ENCODE measurements around the gene CARMIL1. TPM values are rescaled to one million over a fixed set of nuclear protein-coding genes. Genes with fewer than 3 reads are reported as not detected.

Gene CARMIL1
- total RNA-seq, 2 donors from 2014 or later, result 28.7 to 31.6 TPM

DNA sequence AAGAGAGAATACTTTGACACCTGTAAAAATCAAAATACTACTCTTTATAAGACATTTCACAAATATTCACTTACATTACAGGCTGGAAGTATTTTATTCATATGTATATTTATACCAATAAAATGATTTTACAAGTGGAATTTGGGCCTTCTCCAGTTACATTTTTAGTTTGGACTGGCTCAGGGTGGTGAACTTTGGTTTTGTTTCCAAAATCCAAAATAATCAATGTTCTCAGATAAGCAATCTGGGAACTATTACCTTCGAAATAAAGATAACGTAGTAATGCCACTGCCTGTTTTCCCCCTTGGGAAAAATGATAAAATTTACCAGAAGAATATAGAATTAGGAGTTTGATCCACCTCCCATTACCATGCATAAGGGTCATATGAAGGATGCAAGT lies 341.2 kb downstream of the CARMIL1 start:
- Histone ChIP-seq H3K4me1 (ENCODE audit: control insufficient read depth, insufficient read depth, low read length) (no peaks in the 10 kb centered on the region), H3K4me3 (ENCODE audit: low read length) (no peak overlapping the region), H3K27me3 (ENCODE audit: control insufficient read depth, insufficient read depth, low read length, poor library complexity, severe bottlenecking) (no peaks in the 10 kb centered on the region), H3K27ac (ENCODE audit: low read depth, low read length) (no peak overlapping the region), H3K36me3 (ENCODE audit: control insufficient read depth, insufficient read depth, low read length) (peaks cover 6% of the 10 kb centered on the region), H3K9me3 (ENCODE audit: control insufficient read depth, low read length) (no peaks in the 10 kb centered on the region), H3K9ac (ENCODE audit: extremely low read depth, low read length, poor library complexity, severe bottlenecking) (no peak overlapping the region)
- peaks cover 16% of the 10 kb centered on the region for H3K4me1 Mint-ChIP-seq
- TF ChIP-seq, protein P1, sequence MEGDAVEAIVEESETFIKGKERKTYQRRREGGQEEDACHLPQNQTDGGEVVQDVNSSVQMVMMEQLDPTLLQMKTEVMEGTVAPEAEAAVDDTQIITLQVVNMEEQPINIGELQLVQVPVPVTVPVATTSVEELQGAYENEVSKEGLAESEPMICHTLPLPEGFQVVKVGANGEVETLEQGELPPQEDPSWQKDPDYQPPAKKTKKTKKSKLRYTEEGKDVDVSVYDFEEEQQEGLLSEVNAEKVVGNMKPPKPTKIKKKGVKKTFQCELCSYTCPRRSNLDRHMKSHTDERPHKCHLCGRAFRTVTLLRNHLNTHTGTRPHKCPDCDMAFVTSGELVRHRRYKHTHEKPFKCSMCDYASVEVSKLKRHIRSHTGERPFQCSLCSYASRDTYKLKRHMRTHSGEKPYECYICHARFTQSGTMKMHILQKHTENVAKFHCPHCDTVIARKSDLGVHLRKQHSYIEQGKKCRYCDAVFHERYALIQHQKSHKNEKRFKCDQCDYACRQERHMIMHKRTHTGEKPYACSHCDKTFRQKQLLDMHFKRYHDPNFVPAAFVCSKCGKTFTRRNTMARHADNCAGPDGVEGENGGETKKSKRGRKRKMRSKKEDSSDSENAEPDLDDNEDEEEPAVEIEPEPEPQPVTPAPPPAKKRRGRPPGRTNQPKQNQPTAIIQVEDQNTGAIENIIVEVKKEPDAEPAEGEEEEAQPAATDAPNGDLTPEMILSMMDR (conservative IDR thresholded peaks at IDR 0.05), result no peak
- H3K27me3 Mint-ChIP-seq (ENCODE audit: insufficient read depth), result peaks cover 2% of the 10 kb centered on the region
- WGBS, 2 experiments (ENCODE audit: insufficient coverage in 1 of 2, insufficient read length in 1 of 2), result 96% methylated on average over 2 of the region's 2 CpGs; no CpG with 5 or more reads in 1 of the 2 experiments
- no peak overlapping the region for H3K27ac Mint-ChIP-seq
- DNase-seq, result no peak
- no peak overlapping the region for H3K4me3 Mint-ChIP-seq
- no peaks in the 10 kb centered on the region for H3K9me3 Mint-ChIP-seq
- H3K36me3 Mint-ChIP-seq (ENCODE audit: low read depth), result peaks cover 6% of the 10 kb centered on the region

DNA sequence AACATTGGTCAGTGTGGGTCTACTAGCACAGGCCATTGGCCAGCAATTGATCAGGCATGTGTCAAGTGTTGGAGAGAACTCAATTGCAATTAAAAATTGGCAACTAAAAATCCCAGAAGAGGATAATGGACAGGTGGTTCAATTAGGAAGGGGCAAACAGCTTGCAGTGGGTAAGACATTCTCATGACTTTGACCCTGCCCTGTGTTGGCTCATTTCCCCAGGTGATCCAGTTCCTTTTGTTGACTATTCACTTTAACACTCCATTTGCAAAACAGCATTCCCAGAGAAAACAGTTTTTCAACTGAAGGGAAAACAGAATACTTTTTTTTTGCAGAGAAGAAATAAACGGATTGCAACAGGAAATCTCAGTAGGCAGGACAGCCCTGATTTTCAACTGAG lies 343.9 kb downstream of the CARMIL1 start:
- H3K4me3 ChIP-seq (ENCODE audit: low read length), result no peak overlapping the region
- Mint-ChIP-seq H3K4me3 (no peak overlapping the region), H3K36me3 (ENCODE audit: low read depth) (peaks cover 6% of the 10 kb centered on the region), H3K27me3 (ENCODE audit: insufficient read depth) (peaks cover 2% of the 10 kb centered on the region), H3K9me3 (no peaks in the 10 kb centered on the region), H3K4me1 (peaks cover 24% of the 10 kb centered on the region), H3K27ac (no peak overlapping the region)
- H3K4me1 ChIP-seq (ENCODE audit: control insufficient read depth, insufficient read depth, low read length), result no peaks in the 10 kb centered on the region
- 87 to 89% methylated on average over 1 of the region's 1 CpG for WGBS, 2 experiments (ENCODE audit: insufficient coverage in 1 of 2, insufficient read length in 1 of 2)
- no peaks in the 10 kb centered on the region for H3K9me3 ChIP-seq (ENCODE audit: control insufficient read depth, low read length)
- no peak overlapping the region for H3K27ac ChIP-seq (ENCODE audit: low read depth, low read length)
- H3K36me3 ChIP-seq (ENCODE audit: control insufficient read depth, insufficient read depth, low read length), result peaks cover 6% of the 10 kb centered on the region
- no peak overlapping the region for H3K9ac ChIP-seq (ENCODE audit: extremely low read depth, low read length, poor library complexity, severe bottlenecking)
- no peaks in the 10 kb centered on the region for H3K27me3 ChIP-seq (ENCODE audit: control insufficient read depth, insufficient read depth, low read length, poor library complexity, severe bottlenecking)
- DNase-seq, result no peak
- TF ChIP-seq, protein P1 (conservative IDR thresholded peaks at IDR 0.05), result no peak

DNA sequence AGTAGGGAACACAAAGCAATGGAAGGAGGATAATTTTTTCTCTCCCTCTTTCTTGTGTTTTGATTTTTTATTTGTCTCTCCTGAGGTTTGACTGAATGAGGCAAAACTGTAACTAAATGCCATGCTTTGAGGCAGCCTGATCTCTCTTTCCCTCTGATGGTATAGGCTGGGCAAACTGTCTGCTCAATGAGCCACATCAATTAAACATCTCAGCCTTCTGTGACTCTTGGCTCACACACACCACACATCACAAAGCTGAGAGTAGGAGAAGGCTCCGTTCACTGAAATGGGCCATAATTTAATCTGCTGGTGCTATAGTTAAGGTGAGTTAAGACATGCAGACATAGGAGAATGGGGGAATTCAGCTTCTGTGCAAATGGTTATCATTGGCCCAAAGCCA lies 344.7 kb downstream of the CARMIL1 start:
- Mint-ChIP-seq H3K27me3 (ENCODE audit: insufficient read depth) (peaks cover 2% of the 10 kb centered on the region), H3K4me3 (no peak overlapping the region), H3K27ac (no peak overlapping the region), H3K36me3 (ENCODE audit: low read depth) (peaks cover 6% of the 10 kb centered on the region), H3K4me1 (peaks cover 29% of the 10 kb centered on the region), H3K9me3 (no peaks in the 10 kb centered on the region)
- WGBS, 2 experiments (ENCODE audit: insufficient coverage in 1 of 2, insufficient read length in 1 of 2), result 78% methylated on average over 1 of the region's 1 CpG; no CpG with 5 or more reads in 1 of the 2 experiments
- Histone ChIP-seq H3K9ac (ENCODE audit: extremely low read depth, low read length, poor library complexity, severe bottlenecking) (no peak overlapping the region), H3K36me3 (ENCODE audit: control insufficient read depth, insufficient read depth, low read length) (peaks cover 6% of the 10 kb centered on the region), H3K9me3 (ENCODE audit: control insufficient read depth, low read length) (no peaks in the 10 kb centered on the region), H3K27me3 (ENCODE audit: control insufficient read depth, insufficient read depth, low read length, poor library complexity, severe bottlenecking) (no peaks in the 10 kb centered on the region), H3K4me1 (ENCODE audit: control insufficient read depth, insufficient read depth, low read length) (no peaks in the 10 kb centered on the region), H3K4me3 (ENCODE audit: low read length) (no peak overlapping the region), H3K27ac (ENCODE audit: low read depth, low read length) (no peak overlapping the region)
- no peak for DNase-seq
- TF ChIP-seq, protein P1 (conservative IDR thresholded peaks at IDR 0.05), result no peak

All from endodermal cell (in vitro differentiated cells).